Erythroblast (primary cell): Measurements from ENCODE around the gene HOXA13.

Experiments used
- GATA1 ChIP-seq: IDR thresholded peaks from 2 replicates; pipeline ENCODE4 v1.6.1; 2011; ENCODE audit warnings: low read depth, mild to moderate bottlenecking, control low read depth, low read length, moderate library complexity
- POLR2A ChIP-seq: IDR thresholded peaks from 2 replicates; pipeline ENCODE4 v1.6.1; 2011; ENCODE audit warnings: mild to moderate bottlenecking, low read length

- TF ChIP-seq POLR2A = no peak
- no peak for TF ChIP-seq GATA1
These were observed 10.4 kb downstream of the HOXA13 start for GRCh38 chr7:27189295-27189996.
